Fibroblast of skin of left biceps (primary cell): ENCODE results near the gene CTPS2.
"Not testable (repeated sequence)": the region's sequence is repeated elsewhere in the genome, so short reads cannot be mapped to it uniquely, and the experiment has no call there.

ENCODE experiments used
- DNase-seq, 2 experiments: peaks; one replicate each; pipeline ENCODE4 v3.0.0-alpha.2; 2013; ENCODE audit warnings: low read depth in 2 of 2

Gene CTPS2

GRCh38 chrX:16653424-16653823, 59.0 kb downstream of the CTPS2 start:
- no peak for DNase-seq

GRCh38 chrX:16651391-16652024, 61.0 kb downstream of the CTPS2 start:
- no peak for DNase-seq

GRCh38 chrX:16649858-16650257, 62.6 kb downstream of the CTPS2 start, which contains the start of gene S100G:
TSS of gene S100G (plus strand) at chrX:16650158. CDS start at chrX:16651007, 849 bp downstream.
- DNase-seq, result no peak

GRCh38 chrX:16646366-16647138, 65.9 kb downstream of the CTPS2 start:
- DNase-seq, result no peak

GRCh38 chrX:16643176-16643575, 69.3 kb downstream of the CTPS2 start:
- DNase-seq, result peak in 1 of 2 experiments; percentile 47

GRCh38 chrX:16640823-16641222, 71.6 kb downstream of the CTPS2 start:
- no peak for DNase-seq

- DNase-seq, result no peak
Observed at GRCh38 chrX:16639966-16640365, 72.5 kb downstream of the CTPS2 start.

- DNase-seq, result no peak
Observed at GRCh38 chrX:16638533-16638932, 73.9 kb downstream of the CTPS2 start.

- DNase-seq, result no peak
Observed at GRCh38 chrX:16635596-16635995, 76.9 kb downstream of the CTPS2 start.

GRCh38 chrX:16635040-16635439, 77.4 kb downstream of the CTPS2 start:
- DNase-seq, result no peak

- DNase-seq, result no peak
Observed at GRCh38 chrX:16633754-16634153, 78.7 kb downstream of the CTPS2 start.

- DNase-seq, result no peak
Observed at GRCh38 chrX:16629909-16630308, 82.6 kb downstream of the CTPS2 start.

- DNase-seq, result no peak
Observed at GRCh38 chrX:16628946-16629595, 83.4 kb downstream of the CTPS2 start.

GRCh38 chrX:16628511-16628910, 84.0 kb downstream of the CTPS2 start:
- not testable (repeated sequence) for DNase-seq

- no peak for DNase-seq
Observed at GRCh38 chrX:16619024-16619423, 93.4 kb downstream of the CTPS2 start.

GRCh38 chrX:16618422-16618821, 94.0 kb downstream of the CTPS2 start:
- no peak for DNase-seq

GRCh38 chrX:16617382-16617781, 95.1 kb downstream of the CTPS2 start:
- DNase-seq, result no peak

- DNase-seq, result no peak
Observed at GRCh38 chrX:16612257-16612897, 100.1 kb downstream of the CTPS2 start.

- not testable (repeated sequence) for DNase-seq
Observed at GRCh38 chrX:16610654-16611053, 101.8 kb downstream of the CTPS2 start.

- DNase-seq, result peak; percentile 56 to 67
Observed at GRCh38 chrX:16610121-16610621, 102.3 kb downstream of the CTPS2 start.

- no peak for DNase-seq
Observed at GRCh38 chrX:16606142-16606720, 106.2 kb downstream of the CTPS2 start.

GRCh38 chrX:16604337-16604736, 108.1 kb downstream of the CTPS2 start:
- DNase-seq, result no peak
